ENCODE measurements around the gene TMIGD3. TPM values are rescaled to one million over a fixed set of nuclear protein-coding genes. Genes with fewer than 3 reads are reported as not detected.

The TMIGD3 gene
- total RNA-seq, 4 donors from 2014 or later = 1.7 to 2.6 (median 2.3) TPM

DNA sequence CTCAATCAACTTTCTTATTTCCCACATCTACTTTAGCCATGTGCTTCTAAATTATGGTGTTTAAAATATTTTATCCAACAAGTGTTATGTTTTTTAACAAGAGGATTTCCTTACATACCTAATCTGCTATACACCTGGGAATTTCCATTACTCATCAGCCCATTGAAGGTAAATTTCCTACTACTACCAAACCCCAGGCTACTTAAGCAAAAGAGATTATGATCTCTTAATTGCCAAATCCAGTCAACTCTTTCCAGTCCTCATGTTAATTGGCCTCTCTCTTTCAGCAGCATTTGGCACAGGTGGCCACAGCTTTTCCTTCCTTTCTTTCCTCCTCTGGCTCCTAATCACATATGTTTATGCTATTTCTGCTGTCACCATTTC is 34.7 kb downstream of the TMIGD3 start:
- H3K4me3 ChIP-seq = no peak overlapping the region
- peaks cover 12 to 72% (median 52%) of the 10 kb centered on the region in 4 donors for H3K36me3 ChIP-seq
- DNase-seq (ENCODE audit: extremely low spot score) = no peak
- H3K27ac ChIP-seq (replicated peaks in 1 of 4) = no peak overlapping the region
- TF ChIP-seq POLR2AphosphoS5 (IDR thresholded peaks at IDR 0.05) (no peak), CTCF (IDR thresholded peaks at IDR 0.05) (no peak), EP300 (IDR thresholded peaks at IDR 0.05) (no peak), POLR2A (IDR thresholded peaks at IDR 0.05; ENCODE audit: low read depth) (no peak)
- H3K27me3 ChIP-seq = no peaks in the 10 kb centered on the region
- H3K4me1 ChIP-seq = peaks cover 0 to 5% (median 5%) of the 10 kb centered on the region in 4 donors
- H3K9me3 ChIP-seq = no peaks in the 10 kb centered on the region
- intact Hi-C loops (cut with DNase I) = no loop called here

- no peak for DNase-seq (ENCODE audit: extremely low spot score)
- Histone ChIP-seq H3K4me3 (no peak overlapping the region), H3K4me1 (peaks cover 0 to 6% (median 3%) of the 10 kb centered on the region in 4 donors), H3K9me3 (no peaks in the 10 kb centered on the region), H3K27me3 (no peaks in the 10 kb centered on the region), H3K27ac (replicated peaks in 1 of 4) (no peak overlapping the region), H3K36me3 (peaks cover 12 to 77% (median 52%) of the 10 kb centered on the region in 4 donors)
- 92% methylated on average over 2 of the region's 2 CpGs for WGBS
- intact Hi-C loops (cut with DNase I) = no loop called here
- TF ChIP-seq POLR2A (IDR thresholded peaks at IDR 0.05; ENCODE audit: low read depth) (no peak), CTCF (IDR thresholded peaks at IDR 0.05) (no peak), EP300 (IDR thresholded peaks at IDR 0.05) (no peak), POLR2AphosphoS5 (IDR thresholded peaks at IDR 0.05) (no peak)
Observed at GRCh38 chr1:111467865-111468716, 35.3 kb downstream of the TMIGD3 start.

DNA sequence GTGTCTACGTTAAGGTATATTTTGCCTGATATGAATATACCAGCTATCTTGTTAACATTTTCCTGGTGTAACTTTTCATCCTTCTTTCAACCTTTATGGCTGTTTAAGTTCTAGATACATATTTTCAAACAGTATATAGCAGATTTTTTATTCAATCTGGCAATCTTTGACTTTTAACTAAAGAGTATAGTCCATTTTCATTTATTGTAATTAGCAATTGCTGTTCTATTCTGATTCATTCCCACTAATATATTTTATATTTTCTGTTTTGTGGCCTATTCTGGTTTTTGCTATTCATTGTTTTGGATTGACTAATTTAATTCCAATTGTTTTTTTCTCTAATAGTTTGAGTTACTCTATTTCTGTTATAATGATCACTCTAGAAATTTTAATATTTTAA is 37.0 kb downstream of the TMIGD3 start:
- Histone ChIP-seq H3K4me1 (peaks cover 0 to 11% (median 8%) of the 10 kb centered on the region in 4 donors), H3K27ac (replicated peaks in 1 of 4) (no peak overlapping the region), H3K27me3 (no peaks in the 10 kb centered on the region), H3K4me3 (no peak overlapping the region), H3K9me3 (no peaks in the 10 kb centered on the region), H3K36me3 (peaks cover 20 to 81% (median 54%) of the 10 kb centered on the region in 4 donors)
- intact Hi-C loops (cut with DNase I) = no loop called here
- 0% methylated on average over 1 of the region's 1 CpG for WGBS
- no peak for TF ChIP-seq POLR2A (IDR thresholded peaks at IDR 0.05; ENCODE audit: low read depth)
- no peak for TF ChIP-seq CTCF (IDR thresholded peaks at IDR 0.05)
- TF ChIP-seq POLR2AphosphoS5 (IDR thresholded peaks at IDR 0.05) = no peak
- TF ChIP-seq EP300 (IDR thresholded peaks at IDR 0.05) = no peak
- no peak for DNase-seq (ENCODE audit: extremely low spot score)

DNA sequence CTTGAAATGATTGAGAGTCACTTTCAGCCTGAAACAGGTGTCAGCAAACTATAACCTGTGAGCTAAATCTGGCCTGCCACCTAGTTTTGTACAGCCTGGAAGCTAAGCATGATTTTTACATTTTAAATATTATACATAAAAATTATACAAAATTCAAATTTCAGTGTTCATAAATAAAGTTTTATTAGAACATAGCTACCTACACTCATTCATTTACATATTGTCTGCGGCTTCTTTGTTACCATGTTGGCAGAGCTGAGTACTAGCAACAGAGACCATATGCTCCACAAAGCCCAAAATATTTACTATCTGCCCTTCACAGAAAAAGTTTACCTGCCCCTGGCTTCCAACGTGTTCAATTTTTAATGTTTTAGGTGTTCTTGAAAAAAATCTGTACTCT is 37.7 kb downstream of the TMIGD3 start:
- intact Hi-C loops (cut with DNase I) = no loop called here
- H3K4me1 ChIP-seq = peaks cover 0 to 11% (median 8%) of the 10 kb centered on the region in 4 donors
- no peak overlapping the region for H3K27ac ChIP-seq (replicated peaks in 1 of 4)
- no peaks in the 10 kb centered on the region for H3K27me3 ChIP-seq
- 99% methylated on average over 2 of the region's 2 CpGs for WGBS
- TF ChIP-seq POLR2A (IDR thresholded peaks at IDR 0.05; ENCODE audit: low read depth) = no peak
- no peak for TF ChIP-seq CTCF (IDR thresholded peaks at IDR 0.05)
- TF ChIP-seq EP300 (IDR thresholded peaks at IDR 0.05) = no peak
- TF ChIP-seq POLR2AphosphoS5 (IDR thresholded peaks at IDR 0.05) = no peak
- no peak for DNase-seq (ENCODE audit: extremely low spot score)
- peaks cover 27 to 81% (median 53%) of the 10 kb centered on the region in 4 donors for H3K36me3 ChIP-seq
- H3K9me3 ChIP-seq = no peaks in the 10 kb centered on the region
- H3K4me3 ChIP-seq = no peak overlapping the region
